ENCODE measurements around the gene GPR101. TPM values are rescaled to one million over a fixed set of nuclear protein-coding genes. Genes with fewer than 3 reads are reported as not detected.

Gene GPR101
- total RNA-seq, 1 experiment from 2014 or later, result not detected

DNA sequence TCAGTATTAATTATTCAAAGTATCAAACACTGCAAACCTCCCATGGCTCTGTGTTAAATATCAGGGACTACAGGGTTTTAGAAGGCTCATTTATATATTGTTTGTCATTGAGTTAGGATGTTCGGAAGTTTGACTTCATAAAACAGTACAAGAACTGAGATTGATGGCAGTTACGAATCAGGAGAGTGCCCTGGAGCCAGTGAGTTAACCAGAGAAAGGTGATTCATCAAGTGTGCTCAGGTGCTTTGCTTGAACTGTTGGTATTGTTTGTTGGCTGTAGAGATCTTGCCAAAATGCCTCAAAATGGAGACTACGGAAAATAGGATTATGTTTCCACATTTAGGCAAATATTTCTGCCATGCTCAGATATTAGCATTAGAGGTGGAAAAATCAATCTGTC lies 7.5 kb upstream of the GPR101 start:
- Histone ChIP-seq H4K91ac (ENCODE audit: insufficient read length, low read depth, low read length) (no peak overlapping the region), H2AFZ (ENCODE audit: low read length) (no peak overlapping the region), H3K27ac (ENCODE audit: insufficient read length, low read depth, low read length) (no peak overlapping the region), H3K27me3 (ENCODE audit: insufficient read depth, low read length) (peaks cover 2% of the 10 kb centered on the region; the same call in 1 of the 2 replicates), H3K18ac (ENCODE audit: insufficient read length, low read depth, low read length) (no peak overlapping the region), H3K4me2 (ENCODE audit: insufficient read depth, insufficient read length, low read length) (no peak overlapping the region), H3K14ac (ENCODE audit: insufficient read depth, low read length) (no peak overlapping the region), H3K9ac (ENCODE audit: extremely low read depth, insufficient read length, low read length) (no peak overlapping the region), H3K79me2 (ENCODE audit: insufficient read depth, low read length) (no peaks in the 10 kb centered on the region), H2BK12ac (ENCODE audit: insufficient read length, low read depth, low read length) (no peak overlapping the region), H3K56ac (ENCODE audit: insufficient read length, low read depth, low read length) (no peak overlapping the region), H4K20me1 (ENCODE audit: control insufficient read depth, insufficient read depth, insufficient read length) (no peaks in the 10 kb centered on the region), H4K5ac (ENCODE audit: insufficient read length, low read depth, low read length) (no peak overlapping the region), H3K23me2 (ENCODE audit: insufficient read length, low read depth, low read length, poor library complexity, severe bottlenecking) (no peaks in the 10 kb centered on the region), H2AK5ac (ENCODE audit: insufficient read length, low read length) (no peak overlapping the region), H2BK20ac (ENCODE audit: low read depth, low read length, poor library complexity, severe bottlenecking) (no peak overlapping the region), H4K8ac (replicated peaks; ENCODE audit: insufficient read length, low read depth, low read length) (no peak overlapping the region), H2BK5ac (ENCODE audit: insufficient read length, low read length) (no peak overlapping the region), H2BK120ac (ENCODE audit: low read depth, low read length, poor library complexity, severe bottlenecking) (no peak overlapping the region), H3K23ac (ENCODE audit: insufficient read length, low read depth, low read length) (no peak overlapping the region), H3K79me1 (ENCODE audit: insufficient read depth, low read depth, low read length, poor library complexity, severe bottlenecking) (no peaks in the 10 kb centered on the region), H3K9me3 (ENCODE audit: control insufficient read depth, low read depth, low read length) (peaks cover 37% of the 10 kb centered on the region), H3K4me1 (ENCODE audit: insufficient read depth, low read length) (no peaks in the 10 kb centered on the region), H2BK15ac (ENCODE audit: low read depth, low read length) (no peak overlapping the region), H3T11ph (ENCODE audit: low read length) (no peak overlapping the region), H3K4ac (ENCODE audit: low read depth, low read length) (no peak overlapping the region)
- TF ChIP-seq, protein P1, sequence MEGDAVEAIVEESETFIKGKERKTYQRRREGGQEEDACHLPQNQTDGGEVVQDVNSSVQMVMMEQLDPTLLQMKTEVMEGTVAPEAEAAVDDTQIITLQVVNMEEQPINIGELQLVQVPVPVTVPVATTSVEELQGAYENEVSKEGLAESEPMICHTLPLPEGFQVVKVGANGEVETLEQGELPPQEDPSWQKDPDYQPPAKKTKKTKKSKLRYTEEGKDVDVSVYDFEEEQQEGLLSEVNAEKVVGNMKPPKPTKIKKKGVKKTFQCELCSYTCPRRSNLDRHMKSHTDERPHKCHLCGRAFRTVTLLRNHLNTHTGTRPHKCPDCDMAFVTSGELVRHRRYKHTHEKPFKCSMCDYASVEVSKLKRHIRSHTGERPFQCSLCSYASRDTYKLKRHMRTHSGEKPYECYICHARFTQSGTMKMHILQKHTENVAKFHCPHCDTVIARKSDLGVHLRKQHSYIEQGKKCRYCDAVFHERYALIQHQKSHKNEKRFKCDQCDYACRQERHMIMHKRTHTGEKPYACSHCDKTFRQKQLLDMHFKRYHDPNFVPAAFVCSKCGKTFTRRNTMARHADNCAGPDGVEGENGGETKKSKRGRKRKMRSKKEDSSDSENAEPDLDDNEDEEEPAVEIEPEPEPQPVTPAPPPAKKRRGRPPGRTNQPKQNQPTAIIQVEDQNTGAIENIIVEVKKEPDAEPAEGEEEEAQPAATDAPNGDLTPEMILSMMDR (conservative IDR thresholded peaks at IDR 0.05), result no peak
- DNase-seq, result no peak
- H3K27me3 Mint-ChIP-seq (ENCODE audit: low read depth), result peaks cover 55% of the 10 kb centered on the region
- no peak overlapping the region for H3K4me3 Mint-ChIP-seq
- no peaks in the 10 kb centered on the region for H3K36me3 Mint-ChIP-seq (ENCODE audit: insufficient read depth in 1 of 3, low read depth in 3 of 3)
- no peaks in the 10 kb centered on the region for H3K4me1 Mint-ChIP-seq
- WGBS (ENCODE audit: extremely low coverage, insufficient read length, low lambda C conversion rate), result no CpG with 5 or more reads among the region's 3 CpGs
- no peak overlapping the region for H3K27ac Mint-ChIP-seq
- peaks cover 57 to 63% of the 10 kb centered on the region in 2 experiments for H3K9me3 Mint-ChIP-seq

All from H9 (cell line).